IMR-90 (cell line): ENCODE measurements around the gene CAPN9. TPM values are rescaled to one million over a fixed set of nuclear protein-coding genes. Genes with fewer than 3 reads are reported as not detected.

Source experiments
- ATAC-seq: fragments of 200-7000 bp; cut with Tn5 transposase; 2 replicates; pipeline ENCODE4 v1.9.1; 2020; ENCODE audit warnings: low read depth, mild to moderate bottlenecking, moderate library complexity
- BruUV-seq: library from RNA; stranded (reverse); fragments of 400-500 nt; replicated peaks from 2 replicates; lab custom pipeline; 2021; lab: Mats Ljungman, UMichigan
- CTCF ChIA-PET: fragments of 300-600 bp; formaldehyde crosslinking; extraction: SDS; loops from one replicate; lab custom pipeline; 2021; ENCODE audit warnings: antibody characterized with exemption; lab: Yijun Ruan, JAX
- POLR2A ChIA-PET: fragments of 300-600 bp; sonication (Branson Sonifier 250); formaldehyde crosslinking; loops from one replicate; lab custom pipeline; 2022; ENCODE audit warnings: antibody characterized with exemption; ENCODE audit not compliant: unreplicated experiment; lab: Charles Lee
- DNase-seq: peaks from one replicate; pipeline ENCODE4 v3.0.0; 2013
- H2AFZ ChIP-seq: replicated peaks from 2 replicates; pipeline ENCODE3; 2013; ENCODE audit warnings: low read length, mild to moderate bottlenecking; ENCODE audit not compliant: poor library complexity
- H2AK5ac ChIP-seq: 2 replicates; pipeline ENCODE4 v1.6.1; 2013; ENCODE audit warnings: low read depth, low read length, inconsistent platforms
- H2AK9ac ChIP-seq: replicated peaks from 2 replicates; pipeline ENCODE3; 2013; ENCODE audit warnings: mild to moderate bottlenecking, low read depth, low read length, moderate library complexity; ENCODE audit not compliant: poor library complexity
- H2BK120ac ChIP-seq: 2 replicates; pipeline ENCODE4 v1.6.1; 2013; ENCODE audit warnings: low read depth, low read length, inconsistent platforms
- H2BK15ac ChIP-seq: 3 replicates; pipeline ENCODE4 v1.6.1; 2013; ENCODE audit warnings: low read depth, low read length, inconsistent platforms
- H2BK20ac ChIP-seq: 2 replicates; pipeline ENCODE4 v1.6.1; 2013; ENCODE audit warnings: low read depth, mild to moderate bottlenecking, inconsistent platforms, low read length, moderate library complexity
- H2BK5ac ChIP-seq: 2 replicates; pipeline ENCODE4 v1.6.1; 2013; ENCODE audit warnings: mild to moderate bottlenecking, low read depth, low read length, inconsistent platforms; ENCODE audit not compliant: poor library complexity, severe bottlenecking
- H3K14ac ChIP-seq: replicated peaks from 2 replicates; pipeline ENCODE4 v1.6.1; 2013; ENCODE audit warnings: low read depth, low read length, inconsistent platforms
- H3K18ac ChIP-seq: 2 replicates; pipeline ENCODE4 v1.6.1; 2013; ENCODE audit warnings: low read depth, low read length, control low read depth
- H3K23ac ChIP-seq: 2 replicates; pipeline ENCODE4 v1.6.1; 2013; ENCODE audit warnings: low read depth, low read length, inconsistent platforms
- H3K27ac ChIP-seq: 2 replicates; pipeline ENCODE4 v1.5.1; 2013; ENCODE audit warnings: mild to moderate bottlenecking, control low read depth, low read length; ENCODE audit not compliant: insufficient read depth
- H3K27me3 ChIP-seq: 2 replicates; pipeline ENCODE4 v1.6.1; 2013; ENCODE audit warnings: low read length; ENCODE audit not compliant: control insufficient read depth, insufficient read depth
- H3K36me3 ChIP-seq: 2 replicates; pipeline ENCODE4 v1.6.1; 2013; ENCODE audit warnings: low read length, mixed read lengths; ENCODE audit not compliant: control insufficient read depth, insufficient read depth
- H3K4ac ChIP-seq: 2 replicates; pipeline ENCODE4 v1.6.1; 2013; ENCODE audit warnings: low read depth, low read length, inconsistent platforms
- H3K4me1 ChIP-seq: 2 replicates; pipeline ENCODE4 v1.6.1; 2013; ENCODE audit warnings: low read length, mixed read lengths; ENCODE audit not compliant: control insufficient read depth, insufficient read depth
- H3K4me2 ChIP-seq: 2 replicates; pipeline ENCODE4 v1.6.1; 2013; ENCODE audit warnings: low read depth, mild to moderate bottlenecking, control low read depth, low read length, moderate library complexity
- H3K4me3 ChIP-seq: 2 replicates; pipeline ENCODE4 v1.5.1; 2013; ENCODE audit warnings: low read depth, mild to moderate bottlenecking, control low read depth, low read length, moderate library complexity; ENCODE audit not compliant: insufficient read depth
- H3K56ac ChIP-seq: 2 replicates; pipeline ENCODE4 v1.6.1; 2013; ENCODE audit warnings: low read length, inconsistent platforms; ENCODE audit not compliant: insufficient read depth; ENCODE audit errors: extremely low read depth
- H3K79me1 ChIP-seq, 2 experiments: 2 replicates each; pipeline ENCODE4 v1.6.1; 2013; ENCODE audit warnings: low read length in 2 of 2, inconsistent platforms in 1 of 2, low read depth in 1 of 2
- H3K9ac ChIP-seq: 2 replicates; pipeline ENCODE4 v1.6.1; 2013; ENCODE audit warnings: low read depth, low read length, control low read depth
- H3K9me1 ChIP-seq: 2 replicates; pipeline ENCODE4 v1.6.1; 2013; ENCODE audit warnings: low read length, inconsistent platforms; ENCODE audit not compliant: insufficient read depth
- H3K9me3 ChIP-seq: 2 replicates; pipeline ENCODE4 v1.6.1; 2013; ENCODE audit warnings: low read length; ENCODE audit not compliant: control insufficient read depth, insufficient read depth
- H4K20me1 ChIP-seq: 2 replicates; pipeline ENCODE4 v1.6.1; 2013; ENCODE audit warnings: low read length, inconsistent platforms; ENCODE audit not compliant: insufficient read depth
- H4K5ac ChIP-seq: 2 replicates; pipeline ENCODE4 v1.6.1; 2013; ENCODE audit warnings: mild to moderate bottlenecking, low read depth, low read length, control low read depth
- H4K8ac ChIP-seq, 2 experiments: 2 replicates each; pipeline ENCODE4 v1.6.1; 2013; ENCODE audit warnings: low read depth in 2 of 2, low read length in 2 of 2, control low read depth in 1 of 2, inconsistent platforms in 1 of 2
- H4K91ac ChIP-seq: 2 replicates; pipeline ENCODE4 v1.6.1; 2013; ENCODE audit warnings: low read depth, low read length, inconsistent platforms; ENCODE audit not compliant: insufficient read depth
- BHLHE40 ChIP-seq: fragments of 150-350 bp; IDR thresholded peaks from 2 replicates; pipeline ENCODE4 v1.6.1; 2016; ENCODE audit warnings: mild to moderate bottlenecking, low read depth, low read length
- CEBPB ChIP-seq: IDR thresholded peaks from 2 replicates; pipeline ENCODE4 v1.6.1; 2012; ENCODE audit warnings: low read depth, low read length, improper control_type of control experiment
- CHD1 ChIP-seq: IDR thresholded peaks from 2 replicates; pipeline ENCODE4 v1.6.1; 2012; ENCODE audit warnings: low read depth, low read length, improper control_type of control experiment
- FOS ChIP-seq: fragments of 150-350 bp; IDR thresholded peaks from 2 replicates; pipeline ENCODE4 v1.6.1; 2016; ENCODE audit warnings: low read depth, low read length
- MAFK ChIP-seq: IDR thresholded peaks from 2 replicates; pipeline ENCODE4 v1.6.1; 2012; ENCODE audit warnings: low read depth, low read length, improper control_type of control experiment
- MAZ ChIP-seq: IDR thresholded peaks from 2 replicates; pipeline ENCODE4 v1.6.1; 2012; ENCODE audit warnings: low read depth, mild to moderate bottlenecking, low read length, improper control_type of control experiment, moderate library complexity, borderline replicate concordance
- MXI1 ChIP-seq: IDR thresholded peaks from 2 replicates; pipeline ENCODE4 v1.6.1; 2012; ENCODE audit warnings: low read depth, mild to moderate bottlenecking, low read length, moderate library complexity, borderline replicate concordance
- NFE2L2 ChIP-seq: fragments of 150-350 bp; IDR thresholded peaks from 2 replicates; pipeline ENCODE4 v1.6.1; 2016; ENCODE audit warnings: low read depth, mild to moderate bottlenecking, low read length
- POLR2A ChIP-seq: IDR thresholded peaks from 2 replicates; pipeline ENCODE4 v1.6.1; 2012; ENCODE audit warnings: mild to moderate bottlenecking, low read depth, low read length
- RAD21 ChIP-seq: IDR thresholded peaks from 2 replicates; pipeline ENCODE4 v1.6.1; 2012; ENCODE audit warnings: low read length, improper control_type of control experiment
- RCOR1 ChIP-seq: IDR thresholded peaks from 2 replicates; pipeline ENCODE4 v1.6.1; 2012; ENCODE audit warnings: mild to moderate bottlenecking, low read length, improper control_type of control experiment; ENCODE audit not compliant: insufficient replicate concordance
- RFX5 ChIP-seq: IDR thresholded peaks from 2 replicates; pipeline ENCODE4 v1.8.0; 2012; ENCODE audit warnings: low read depth, mild to moderate bottlenecking, low read length, moderate library complexity
- SMC3 ChIP-seq: fragments of 150-350 bp; IDR thresholded peaks from 2 replicates; pipeline ENCODE4 v1.6.1; 2016; ENCODE audit warnings: low read depth, mild to moderate bottlenecking, antibody characterized with exemption, low read length, moderate library complexity
- WGBS, 2 experiments: methylation state at CpG; one replicate each; pipeline versions ENCODE4 v1.1.5 to v1.1.7; 2013; ENCODE audit warnings: missing lambda C conversion rate in 2 of 2; ENCODE audit not compliant: insufficient read length in 1 of 2; ENCODE audit errors: extremely low coverage in 2 of 2; 5-methylcytosine and 5-hydroxymethylcytosine counted together
- dilution Hi-C: fragments of 300-500 bp; cut with HindIII; formaldehyde crosslinking; loops from one replicate; pipeline ENCODE4 v1.14.3; 2018; ENCODE audit warnings: low sequenced_read_pairs; ENCODE audit not compliant: unreplicated experiment
- in situ Hi-C: fragments of 300-500 bp; cut with MboI; formaldehyde crosslinking; loops from 3 replicates; pipeline ENCODE4 v1.14.3; 2019; ENCODE audit warnings: low sequenced_read_pairs, inconsistent platforms, mixed read lengths
- intact Hi-C: fragments of 100-400 bp; cut with micrococcal nuclease; formaldehyde crosslinking; loops from 2 replicates; pipeline ENCODE4 v1.10.0; 2022
- polyA plus RNA-seq, 3 experiments: library from polyadenylated mRNA; depleted of rRNA; stranded (reverse); fragments of >200 nt; gene quantifications; 2 replicates each; pipeline ENCODE4 v1.2.3, GENCODE V29; 2012; ENCODE audit warnings: low replicate concordance in 1 of 3
- total RNA-seq: library from RNA; depleted of rRNA; stranded (reverse); fragments of >200 nt; gene quantifications from 2 replicates; pipeline ENCODE4 v1.2.3, GENCODE V29; 2012
- TF ChIP-seq, protein P1 (sequence below): fragments of 150-350 bp; IDR thresholded peaks from 2 replicates; pipeline ENCODE4 v1.6.1; 2017; ENCODE audit warnings: mild to moderate bottlenecking, antibody characterized with exemption, low read length, low read depth
- TF ChIP-seq, protein P2 (sequence below): conservative IDR thresholded peaks from 2 replicates; pipeline ENCODE4 v1.5.1; 2012; ENCODE audit warnings: mild to moderate bottlenecking, low read depth, low read length, improper control_type of control experiment
- TF ChIP-seq, protein P3 (sequence below): fragments of 150-350 bp; IDR thresholded peaks from 2 replicates; pipeline ENCODE4 v1.6.1; 2016; ENCODE audit warnings: low read depth, mild to moderate bottlenecking, low read length, moderate library complexity, borderline replicate concordance

CAPN9 gene
- total and polyA plus RNA-seq, 2 of the 4 experiments (the other 2 are of a cell fraction) = not detected

DNA sequence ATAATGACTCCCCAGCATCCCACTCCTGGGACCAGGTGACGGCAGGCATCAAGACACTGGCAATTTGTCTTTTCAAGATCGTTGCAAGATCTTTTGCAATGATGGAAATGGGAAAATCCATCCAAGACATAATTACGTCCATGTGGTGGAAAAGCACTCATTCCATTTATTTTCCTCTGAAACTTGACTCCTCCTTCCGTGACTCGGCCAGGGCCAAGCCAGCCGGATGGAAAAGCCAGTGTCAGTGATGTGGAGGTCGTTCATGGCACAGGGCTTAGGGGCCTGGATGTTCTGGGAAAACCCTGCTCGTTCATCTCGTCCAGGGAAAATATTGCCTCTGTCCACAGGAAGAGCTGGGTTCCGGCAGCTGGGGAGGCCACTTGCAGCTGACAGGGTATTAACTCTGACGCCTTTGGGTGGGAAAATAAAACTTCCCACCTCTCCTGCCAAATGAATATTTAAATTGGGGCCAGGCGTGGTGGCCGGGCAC lies 74.9 kb downstream of the CAPN9 start:
- CTCF ChIA-PET = interaction anchor here (0.9 kb wide), 1 partner anchor 18 kb away, joined by 3 read pairs; no protein-coding TSS in a partner anchor
- Histone ChIP-seq H2AK5ac (no peak overlapping the region), H2BK15ac (no peak overlapping the region), H3K4me2 (no peak overlapping the region), H3K4me1 (peaks cover 19% of the 10 kb centered on the region), H4K20me1 (peaks cover 5% of the 10 kb centered on the region; the same call in 1 of the 2 replicates), H3K14ac (no peak overlapping the region), H4K8ac (no peak overlapping the region), H3K56ac (no peak overlapping the region), H4K5ac (no peak overlapping the region), H2AK9ac (no peak overlapping the region), H2BK20ac (no peak overlapping the region), H2BK120ac (no peak overlapping the region), H2AFZ (no peak overlapping the region), H3K9me1 (peaks cover 26% of the 10 kb centered on the region; the same call in 1 of the 2 replicates), H3K27me3 (no peaks in the 10 kb centered on the region), H3K36me3 (no peaks in the 10 kb centered on the region), H3K9me3 (no peaks in the 10 kb centered on the region), H3K4ac (no peak overlapping the region), H3K23ac (no peak overlapping the region), H3K27ac (no peak overlapping the region), H3K79me1 (no peaks in the 10 kb centered on the region; a peak in 1 of 4 replicates), H4K91ac (no peak overlapping the region), H3K4me3 (no peak overlapping the region), H3K9ac (no peak overlapping the region), H3K18ac (no peak overlapping the region), H2BK5ac (no peak overlapping the region)
- DNase-seq = peak; percentile 43
- no peak for TF ChIP-seq CEBPB
- TF ChIP-seq POLR2A = no peak
- no peak for TF ChIP-seq NFE2L2
- TF ChIP-seq, protein P1, sequence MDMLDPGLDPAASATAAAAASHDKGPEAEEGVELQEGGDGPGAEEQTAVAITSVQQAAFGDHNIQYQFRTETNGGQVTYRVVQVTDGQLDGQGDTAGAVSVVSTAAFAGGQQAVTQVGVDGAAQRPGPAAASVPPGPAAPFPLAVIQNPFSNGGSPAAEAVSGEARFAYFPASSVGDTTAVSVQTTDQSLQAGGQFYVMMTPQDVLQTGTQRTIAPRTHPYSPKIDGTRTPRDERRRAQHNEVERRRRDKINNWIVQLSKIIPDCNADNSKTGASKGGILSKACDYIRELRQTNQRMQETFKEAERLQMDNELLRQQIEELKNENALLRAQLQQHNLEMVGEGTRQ = no peak
- TF ChIP-seq FOS = no peak
- TF ChIP-seq, protein P2, sequence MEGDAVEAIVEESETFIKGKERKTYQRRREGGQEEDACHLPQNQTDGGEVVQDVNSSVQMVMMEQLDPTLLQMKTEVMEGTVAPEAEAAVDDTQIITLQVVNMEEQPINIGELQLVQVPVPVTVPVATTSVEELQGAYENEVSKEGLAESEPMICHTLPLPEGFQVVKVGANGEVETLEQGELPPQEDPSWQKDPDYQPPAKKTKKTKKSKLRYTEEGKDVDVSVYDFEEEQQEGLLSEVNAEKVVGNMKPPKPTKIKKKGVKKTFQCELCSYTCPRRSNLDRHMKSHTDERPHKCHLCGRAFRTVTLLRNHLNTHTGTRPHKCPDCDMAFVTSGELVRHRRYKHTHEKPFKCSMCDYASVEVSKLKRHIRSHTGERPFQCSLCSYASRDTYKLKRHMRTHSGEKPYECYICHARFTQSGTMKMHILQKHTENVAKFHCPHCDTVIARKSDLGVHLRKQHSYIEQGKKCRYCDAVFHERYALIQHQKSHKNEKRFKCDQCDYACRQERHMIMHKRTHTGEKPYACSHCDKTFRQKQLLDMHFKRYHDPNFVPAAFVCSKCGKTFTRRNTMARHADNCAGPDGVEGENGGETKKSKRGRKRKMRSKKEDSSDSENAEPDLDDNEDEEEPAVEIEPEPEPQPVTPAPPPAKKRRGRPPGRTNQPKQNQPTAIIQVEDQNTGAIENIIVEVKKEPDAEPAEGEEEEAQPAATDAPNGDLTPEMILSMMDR = no peak
- no peak for TF ChIP-seq BHLHE40
- no peak for TF ChIP-seq MAZ
- no peak for TF ChIP-seq MXI1
- no peak for TF ChIP-seq RFX5
- TF ChIP-seq SMC3 = no peak
- TF ChIP-seq MAFK = no peak
- no peak for TF ChIP-seq RCOR1
- TF ChIP-seq, protein P3, sequence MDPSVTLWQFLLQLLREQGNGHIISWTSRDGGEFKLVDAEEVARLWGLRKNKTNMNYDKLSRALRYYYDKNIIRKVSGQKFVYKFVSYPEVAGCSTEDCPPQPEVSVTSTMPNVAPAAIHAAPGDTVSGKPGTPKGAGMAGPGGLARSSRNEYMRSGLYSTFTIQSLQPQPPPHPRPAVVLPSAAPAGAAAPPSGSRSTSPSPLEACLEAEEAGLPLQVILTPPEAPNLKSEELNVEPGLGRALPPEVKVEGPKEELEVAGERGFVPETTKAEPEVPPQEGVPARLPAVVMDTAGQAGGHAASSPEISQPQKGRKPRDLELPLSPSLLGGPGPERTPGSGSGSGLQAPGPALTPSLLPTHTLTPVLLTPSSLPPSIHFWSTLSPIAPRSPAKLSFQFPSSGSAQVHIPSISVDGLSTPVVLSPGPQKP = no peak
- TF ChIP-seq CHD1 = no peak
- no peak for TF ChIP-seq RAD21
- WGBS, 2 experiments = no CpG with 5 or more reads among the region's 13 CpGs
- BruUV-seq = no TSS peak
- POLR2A ChIA-PET = no interaction called here
- intact Hi-C loops = no loop called here
- dilution Hi-C loops = no loop called here
- ATAC-seq = no peak
- in situ Hi-C loops = no loop called here
